Right atrium auricular region (tissue), 2 donors: ENCODE data around the gene CARD14. TPM values are rescaled to one million over a fixed set of nuclear protein-coding genes. Genes with fewer than 3 reads are reported as not detected.
"Not testable (repeated sequence)": the region's sequence is repeated elsewhere in the genome, so short reads cannot be mapped to it uniquely, and the experiment has no call there.

ENCODE experiments used
- DNase-seq: peaks from one replicate; pipeline ENCODE4 v3.0.0-alpha.2; 2019; ENCODE audit warnings: low spot score
- H3K27ac ChIP-seq, 2 donors: fragments of 200-600 bp; sonication (generic); 1 replicate in 1 of 2; 2 replicates in 1 of 2; pipeline ENCODE4 v1.5.1; 2016 to 2019
- H3K27me3 ChIP-seq, 2 donors: fragments of 200-600 bp; sonication (generic); one replicate each; pipeline versions ENCODE4 v1.5.1 to v1.6.0; 2017 to 2019
- H3K36me3 ChIP-seq: fragments of 200-600 bp; sonication (generic); one replicate; pipeline ENCODE4 v1.5.1; 2016
- H3K4me1 ChIP-seq, 2 donors: fragments of 200-600 bp; sonication (generic); one replicate each; pipeline versions ENCODE4 v1.5.1 to v1.6.0; 2017 to 2019
- H3K4me3 ChIP-seq, 2 donors: fragments of 200-600 bp; sonication (generic); 1 replicate in 1 of 2; 2 replicates in 1 of 2; pipeline ENCODE4 v1.5.1; 2017 to 2019; ENCODE audit warnings: mild to moderate bottlenecking in 1 of 2, moderate library complexity in 1 of 2
- H3K9me3 ChIP-seq, 2 donors: fragments of 200-600 bp; sonication (generic); one replicate each; pipeline ENCODE4 v1.5.1; 2019
- CTCF ChIP-seq, 2 donors: fragments of 200-600 bp; sonication (generic); IDR thresholded peaks; one replicate each; pipeline ENCODE4 v1.5.1; 2019; ENCODE audit warnings: antibody characterized with exemption in 2 of 2
- total RNA-seq, 2 donors: library from RNA; depleted of rRNA; stranded (reverse); fragments of >200 nt; gene quantifications; one replicate each; pipeline ENCODE4 v1.1.0, GENCODE V29; 2016

The CARD14 gene
- total RNA-seq, 2 donors from 2014 or later, result not detected

- Histone ChIP-seq H3K4me3 (no peak overlapping the region), H3K9me3 (no peaks in the 10 kb centered on the region), H3K27ac (no peak overlapping the region), H3K36me3 (peaks cover 40% of the 10 kb centered on the region), H3K27me3 (no peaks in the 10 kb centered on the region), H3K4me1 (no peaks in the 10 kb centered on the region)
- no peak for DNase-seq
- TF ChIP-seq CTCF (IDR thresholded peaks at IDR 0.05), result no peak
Measured at GRCh38 chr17:80243526-80244433, 74.0 kb downstream of the CARD14 start.

DNA sequence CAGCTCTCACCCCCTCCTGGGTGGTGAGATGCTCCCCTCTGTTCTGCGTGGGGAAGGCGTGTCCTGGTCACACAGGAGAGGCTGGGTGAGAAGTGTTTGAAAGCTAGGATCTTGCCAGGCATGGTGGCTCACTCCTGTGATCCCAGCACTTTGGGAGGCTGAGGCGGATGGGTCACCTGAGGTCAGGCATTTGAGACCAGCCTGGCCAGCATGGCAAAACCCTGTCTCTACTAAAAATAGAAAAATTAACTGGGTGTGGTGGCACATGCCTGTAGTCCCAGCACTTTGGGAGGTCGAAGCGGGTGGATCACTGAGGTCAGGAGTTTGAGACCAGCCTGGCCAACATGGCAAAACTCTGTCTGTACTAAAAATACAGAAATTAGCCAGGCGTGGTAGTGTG is 74.6 kb downstream of the CARD14 start:
- not testable (repeated sequence) for H3K27ac ChIP-seq, DNase-seq, H3K4me3 ChIP-seq, H3K4me1 ChIP-seq, H3K27me3 ChIP-seq, H3K9me3 ChIP-seq
- peaks cover 43% of the 10 kb centered on the region for H3K36me3 ChIP-seq

- no peak overlapping the region for H3K27ac ChIP-seq
- no peak for DNase-seq
- no peak for TF ChIP-seq CTCF (IDR thresholded peaks at IDR 0.05)
- no peaks in the 10 kb centered on the region for H3K4me1 ChIP-seq
- H3K27me3 ChIP-seq, result no peaks in the 10 kb centered on the region
- H3K36me3 ChIP-seq, result peaks cover 48% of the 10 kb centered on the region
- H3K4me3 ChIP-seq, result no peak overlapping the region
- H3K9me3 ChIP-seq, result no peaks in the 10 kb centered on the region
Measured at GRCh38 chr17:80244871-80245509, 75.2 kb downstream of the CARD14 start.

DNA sequence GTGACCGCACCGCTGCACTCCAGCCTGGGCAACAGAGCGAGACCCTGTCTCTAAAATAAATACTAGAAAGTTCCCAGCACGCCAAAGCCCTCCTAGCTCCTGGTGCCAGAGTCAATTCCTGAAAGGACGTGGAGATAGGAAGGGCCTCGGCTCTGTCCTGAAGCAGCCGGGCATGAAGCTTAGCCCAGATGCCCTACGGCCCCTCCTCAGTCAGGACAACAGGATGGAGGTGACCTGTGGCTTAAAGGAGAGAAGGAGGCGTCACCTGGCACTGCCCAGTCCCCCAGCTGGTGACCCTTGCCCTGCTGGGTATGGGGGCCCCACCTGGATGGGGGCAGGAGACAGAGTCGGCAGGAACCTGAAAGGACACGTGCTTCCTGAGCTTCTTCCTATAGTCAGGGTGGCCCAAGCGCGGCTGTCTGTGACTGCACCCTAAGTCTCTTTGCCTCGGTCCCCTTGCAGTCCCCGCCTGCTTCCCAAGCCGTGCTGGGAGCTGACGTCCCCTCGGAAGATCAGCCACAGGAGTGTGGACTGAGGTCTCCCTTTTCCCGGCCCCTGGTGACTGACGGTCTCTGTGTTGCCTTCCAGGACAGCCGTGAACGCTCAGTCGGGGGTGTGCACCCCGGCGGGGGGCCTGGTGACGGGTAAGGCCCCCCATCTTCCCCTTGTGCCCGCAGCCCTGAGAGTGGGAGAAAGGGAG is 75.9 kb downstream of the CARD14 start:
- DNase-seq, result no peak
- H3K27me3 ChIP-seq, result no peaks in the 10 kb centered on the region
- H3K36me3 ChIP-seq, result peaks cover 49% of the 10 kb centered on the region
- H3K4me1 ChIP-seq, result no peaks in the 10 kb centered on the region
- TF ChIP-seq CTCF (IDR thresholded peaks at IDR 0.05), result no peak
- no peaks in the 10 kb centered on the region for H3K9me3 ChIP-seq
- H3K4me3 ChIP-seq, result no peak overlapping the region
- no peak overlapping the region for H3K27ac ChIP-seq

DNA sequence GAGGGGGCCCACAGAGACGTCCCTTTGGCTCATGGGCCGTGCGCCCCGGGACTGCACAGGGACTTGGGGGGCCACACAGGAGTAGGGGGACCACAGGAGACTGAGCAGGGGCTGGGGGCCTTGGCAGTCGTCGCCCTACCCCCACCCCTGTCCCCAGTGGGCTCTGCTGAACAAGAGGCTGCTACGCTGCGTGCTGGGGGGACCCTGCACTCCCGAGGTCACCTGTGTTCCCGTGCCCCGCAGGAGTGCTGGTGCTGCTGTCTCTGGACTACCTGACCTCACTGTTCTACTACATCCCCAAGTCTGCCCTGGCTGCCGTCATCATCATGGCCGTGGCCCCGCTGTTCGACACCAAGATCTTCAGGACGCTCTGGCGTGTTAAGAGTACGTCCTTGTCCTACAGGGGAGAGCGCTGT is 76.4 kb downstream of the CARD14 start:
- no peak for TF ChIP-seq CTCF (IDR thresholded peaks at IDR 0.05)
- no peak overlapping the region for H3K27ac ChIP-seq
- DNase-seq, result no peak
- H3K9me3 ChIP-seq, result no peaks in the 10 kb centered on the region
- H3K4me3 ChIP-seq, result no peak overlapping the region
- no peaks in the 10 kb centered on the region for H3K4me1 ChIP-seq
- no peaks in the 10 kb centered on the region for H3K27me3 ChIP-seq
- H3K36me3 ChIP-seq, result peaks cover 46% of the 10 kb centered on the region

- H3K4me3 ChIP-seq, result no peak overlapping the region
- no peaks in the 10 kb centered on the region for H3K27me3 ChIP-seq
- no peak for TF ChIP-seq CTCF (IDR thresholded peaks at IDR 0.05)
- DNase-seq, result no peak
- H3K36me3 ChIP-seq, result peaks cover 41% of the 10 kb centered on the region
- no peaks in the 10 kb centered on the region for H3K9me3 ChIP-seq
- H3K27ac ChIP-seq, result no peak overlapping the region
- no peaks in the 10 kb centered on the region for H3K4me1 ChIP-seq
Measured at GRCh38 chr17:80246726-80247125, 76.9 kb downstream of the CARD14 start.
